Heart right ventricle (tissue), 16 donors: ENCODE measurements around the gene NOSIP. TPM values are rescaled to one million over a fixed set of nuclear protein-coding genes. Genes with fewer than 3 reads are reported as not detected.
A peak's percentile ranks its signal among the peaks of the same experiment; 100 is the strongest.

Source experiments
- ATAC-seq, 8 donors: fragments of 200-7000 bp; cut with Tn5 transposase; one replicate each; pipeline ENCODE4 v1.9.1; 2020; ENCODE audit warnings: mild to moderate bottlenecking in 8 of 8, moderate library complexity in 8 of 8, moderate number of reproducible peaks in 1 of 8
- DNase-seq, 2 donors: peaks; one replicate each; pipeline ENCODE4 v3.0.0-alpha.2; 2020
- H3K27ac ChIP-seq, 10 donors: fragments of 200-600 bp; sonication (generic) in 2 of 10; one replicate each; pipeline versions ENCODE4 v1.5.0 to v1.8.0; 2020 to 2022; ENCODE audit warnings: mild to moderate bottlenecking in 3 of 10
- H3K27me3 ChIP-seq, 7 donors: fragments of 200-600 bp; one replicate each; pipeline ENCODE4 v1.8.0; 2021 to 2022; ENCODE audit warnings: mild to moderate bottlenecking in 2 of 7
- H3K36me3 ChIP-seq, 9 donors: fragments of 200-600 bp; sonication (generic) in 1 of 9; one replicate each; pipeline versions ENCODE4 v1.5.0 to v1.8.0; 2020 to 2022; ENCODE audit warnings: mild to moderate bottlenecking in 2 of 9
- H3K4me1 ChIP-seq, 9 donors: fragments of 200-600 bp; sonication (generic) in 1 of 9; one replicate each; pipeline versions ENCODE4 v1.5.0 to v1.8.0; 2020 to 2022; ENCODE audit warnings: mild to moderate bottlenecking in 4 of 9
- H3K4me3 ChIP-seq, 10 donors: fragments of 200-600 bp; sonication (generic) in 2 of 10; one replicate each; pipeline versions ENCODE4 v1.5.0 to v1.8.0; 2020 to 2022; ENCODE audit warnings: mild to moderate bottlenecking in 7 of 10, moderate library complexity in 2 of 10
- H3K9me3 ChIP-seq, 11 donors: fragments of 200-600 bp in 10 of 11; sonication (generic) in 2 of 11; one replicate each; pipeline versions ENCODE4 v1.5.0 to v1.8.0; 2013 to 2022; ENCODE audit warnings: mild to moderate bottlenecking in 2 of 11, control low read depth in 1 of 11, moderate library complexity in 1 of 11
- CTCF ChIP-seq, 9 donors: fragments of 200-600 bp; sonication (generic) in 2 of 9; IDR thresholded peaks; one replicate each; pipeline versions ENCODE4 v1.5.0 to v1.8.0; 2021 to 2022; ENCODE audit warnings: antibody characterized with exemption in 9 of 9, mild to moderate bottlenecking in 5 of 9, moderate library complexity in 1 of 9
- WGBS, 2 donors: extraction: QIAGEN DNeasy Blood & Tissue Kit; methylation state at CpG; one replicate each; pipeline ENCODE4 v1.1.7; 2013; ENCODE audit warnings: inconsistent platforms in 1 of 2; 5-methylcytosine and 5-hydroxymethylcytosine counted together
- intact Hi-C, 10 donors: fragments of 100-400 bp; cut with DNase I; formaldehyde crosslinking; loops; one replicate each; pipeline versions ENCODE4 v1.11.1 to v1.14.2; 2022
- polyA plus RNA-seq, 2 donors: library from polyadenylated mRNA; stranded (reverse); fragments of 200-250 nt; gene quantifications; one replicate each; pipeline ENCODE4 v1.2.3, GENCODE V29; 2013
- total RNA-seq, 10 donors: library from RNA; stranded (reverse); fragmentation: NEBNext Ultra II Directional in 3 of 10; extraction: Animal tissue kit (Norgen Biotek cat#: 25700) in 3 of 10; gene quantifications; one replicate each; pipeline versions ENCODE4 v1.2.1 to v1.2.4, GENCODE V29; 2021 to 2023
- donor health status: Arrhythmogenic right ventricular cardiomyopathy.
- donor health status: ischemic (EF 13 %, LVEDD 7.1; RV severe dilation, severe dysfunction).
- donor health status: healthy with polysubstance abuse.
- donor health status: DM: no; HTN: yes; CAD: no.
- donor health status: DM: no; HTN: no; CAD: no.
- donor health status: ischemic (EF 25% LVEDD 6.9; RV normal size, moderate dysfunction).
- donor health status: ischemic (EF 25% LVEDD 5.7; RV mildly dilated, moderate dysfunction).
- donor health status: healthy.
- donor health status: DM: yes; HTN: yes; CAD: no.
- donor health status: Ischemic cardiomyopathy.
- donor health status: ischemic (EF 35%, LVEDD 5.7; RV mildly dilated, moderate dysfunction).
- donor health status: nonischemic (EF 11% LVEDD 7.7; RV severe dilation, severe dysfunction).
- donor health status: DM: yes; HTN: yes; CAD: no.
- donor health status: PGD.
- donor health status: ischemic (EF 29% LVEDD 5.4; RV normal size, mild dysfunction).
- donor health status: nonischemic (EF 23%, LVEDD 6.1; RV moderate dilation, normal function).

The NOSIP gene
- total and polyA plus RNA-seq, 12 donors = 38.0 to 120 (median 46.6) TPM

- peaks cover 0 to 49% (median 12%) of the 10 kb centered on the region in 9 donors for H3K36me3 ChIP-seq
- ATAC-seq = no peak
- intact Hi-C loops = no loop called here
These were observed 28.8 kb downstream of the NOSIP start for GRCh38 chr19:49551531-49551930.

GRCh38 chr19:49549045-49549444, 31.3 kb downstream of the NOSIP start:
- no peak for ATAC-seq
- H3K4me1 ChIP-seq = peaks cover 0 to 37% (median 0%) of the 10 kb centered on the region in 9 donors
- no peak overlapping the region for H3K27ac ChIP-seq
- WGBS, 2 donors = 78 to 82% methylated on average over 13 of the region's 13 CpGs
- no peak overlapping the region for H3K4me3 ChIP-seq
- H3K27me3 ChIP-seq = no peaks in the 10 kb centered on the region
- no peak for DNase-seq
- peaks cover 0 to 27% (median 0%) of the 10 kb centered on the region in 9 donors for H3K36me3 ChIP-seq
- intact Hi-C loops = loop anchor here in 3 of 10 donors (5.0 to 10.0 kb wide), 3 partner anchors 42 to 157 kb away; no protein-coding TSS in a partner anchor
- TF ChIP-seq CTCF (IDR thresholded peaks at IDR 0.05) = no peak
- H3K9me3 ChIP-seq = no peaks in the 10 kb centered on the region

More at GRCh38 chr19:49551531-49551930, 28.8 kb downstream of the NOSIP start:
- no peak for DNase-seq
- 93% methylated on average over 7 of the region's 7 CpGs for WGBS, 2 donors
- H3K27me3 ChIP-seq = no peaks in the 10 kb centered on the region
- no peak for TF ChIP-seq CTCF (IDR thresholded peaks at IDR 0.05)
- no peaks in the 10 kb centered on the region for H3K9me3 ChIP-seq
- peaks cover 0 to 53% (median 3%) of the 10 kb centered on the region in 9 donors for H3K4me1 ChIP-seq
- H3K4me3 ChIP-seq = no peak overlapping the region
- peak overlapping the region in 1 of 10 donors; percentile 76 for H3K27ac ChIP-seq

- Histone ChIP-seq H3K27ac (no peak overlapping the region), H3K9me3 (no peaks in the 10 kb centered on the region), H3K27me3 (no peaks in the 10 kb centered on the region), H3K4me1 (peaks cover 0 to 16% (median 0%) of the 10 kb centered on the region in 9 donors), H3K4me3 (no peak overlapping the region), H3K36me3 (peaks cover 0 to 33% (median 0%) of the 10 kb centered on the region in 9 donors)
- intact Hi-C loops = loop anchor here in 8 of 10 donors (1.0 to 10.0 kb wide), 6 partner anchors 40 to 155 kb away; partner anchors contain the start of gene FLT3LG (in 1 of the 8)
- 8 to 10% methylated on average over 9 of the region's 9 CpGs for WGBS, 2 donors
- DNase-seq = peak in 1 of 2 donors; percentile 89
- ATAC-seq = peak; percentile 56 to 91 (median 83)
- peak; percentile 52 to 91 (median 85) for TF ChIP-seq CTCF (IDR thresholded peaks at IDR 0.05)
These were observed 33.4 kb downstream of the NOSIP start for GRCh38 chr19:49546825-49547565.

- Histone ChIP-seq H3K4me3 (no peak overlapping the region), H3K4me1 (peaks cover 0 to 10% (median 0%) of the 10 kb centered on the region in 9 donors), H3K9me3 (no peaks in the 10 kb centered on the region), H3K27me3 (no peaks in the 10 kb centered on the region), H3K36me3 (peaks cover 0 to 46% (median 0%) of the 10 kb centered on the region in 9 donors), H3K27ac (no peak overlapping the region)
- DNase-seq (no peak), ATAC-seq (peak in 1 of 8 donors; percentile 13)
- no peak for TF ChIP-seq CTCF (IDR thresholded peaks at IDR 0.05)
- 73 to 78% methylated on average over 5 of the region's 5 CpGs for WGBS, 2 donors
- intact Hi-C loops = loop anchor here in 2 of 10 donors (5.0 to 10.0 kb wide), 2 partner anchors 37 to 149 kb away; no protein-coding TSS in a partner anchor
These were observed 36.2 kb downstream of the NOSIP start for GRCh38 chr19:49544154-49544553.
